H9 (cell line): Measurements from ENCODE around the gene CYP39A1. TPM values are rescaled to one million over a fixed set of nuclear protein-coding genes. Genes with fewer than 3 reads are reported as not detected.

Experiments
- DNase-seq: peaks from one replicate; pipeline ENCODE4 v3.0.0-alpha.2; 2017
- H2AFZ ChIP-seq: one replicate; pipeline ENCODE4 v1.6.1; 2013; ENCODE audit warnings: mild to moderate bottlenecking, low read length, control low read depth, moderate library complexity
- H2AK5ac ChIP-seq: 2 replicates; pipeline ENCODE4 v1.6.1; 2013; ENCODE audit warnings: low read length, control low read depth, mixed read lengths; ENCODE audit not compliant: insufficient read length
- H2BK120ac ChIP-seq: one replicate; pipeline ENCODE4 v1.6.1; 2013; ENCODE audit warnings: low read depth, mild to moderate bottlenecking, low read length, control low read depth, inconsistent platforms; ENCODE audit not compliant: poor library complexity, severe bottlenecking
- H2BK12ac ChIP-seq: 2 replicates; pipeline ENCODE4 v1.6.1; 2013; ENCODE audit warnings: low read length, control low read depth, mixed read lengths, low read depth; ENCODE audit not compliant: insufficient read length
- H2BK15ac ChIP-seq: 2 replicates; pipeline ENCODE4 v1.6.1; 2013; ENCODE audit warnings: low read depth, low read length, control low read depth
- H2BK20ac ChIP-seq: one replicate; pipeline ENCODE4 v1.6.1; 2013; ENCODE audit warnings: low read depth, mild to moderate bottlenecking, low read length, control low read depth, inconsistent platforms; ENCODE audit not compliant: poor library complexity, severe bottlenecking
- H2BK5ac ChIP-seq: 2 replicates; pipeline ENCODE4 v1.6.1; 2013; ENCODE audit warnings: low read length, control low read depth, mixed read lengths; ENCODE audit not compliant: insufficient read length
- H3K14ac ChIP-seq: 2 replicates; pipeline ENCODE4 v1.6.1; 2013; ENCODE audit warnings: low read length, control low read depth; ENCODE audit not compliant: insufficient read depth
- H3K18ac ChIP-seq: 2 replicates; pipeline ENCODE4 v1.6.1; 2013; ENCODE audit warnings: low read depth, mild to moderate bottlenecking, mixed read lengths, low read length, control low read depth; ENCODE audit not compliant: insufficient read length
- H3K23ac ChIP-seq: 2 replicates; pipeline ENCODE4 v1.6.1; 2013; ENCODE audit warnings: low read length, control low read depth, mixed read lengths, low read depth; ENCODE audit not compliant: insufficient read length
- H3K23me2 ChIP-seq: 2 replicates; pipeline ENCODE4 v1.6.1; 2013; ENCODE audit warnings: low read depth, mild to moderate bottlenecking, mixed read lengths, low read length, control low read depth; ENCODE audit not compliant: insufficient read length, poor library complexity, severe bottlenecking
- H3K27ac ChIP-seq: 2 replicates; pipeline ENCODE4 v1.5.1; 2013; ENCODE audit warnings: low read length, control low read depth, mixed read lengths, low read depth; ENCODE audit not compliant: insufficient read length
- H3K27me3 ChIP-seq: 2 replicates; pipeline ENCODE4 v1.6.1; 2013; ENCODE audit warnings: low read length, control low read depth, inconsistent platforms; ENCODE audit not compliant: insufficient read depth
- H3K4ac ChIP-seq: 2 replicates; pipeline ENCODE4 v1.6.1; 2013; ENCODE audit warnings: low read depth, mild to moderate bottlenecking, control low read depth, inconsistent platforms, low read length, moderate library complexity
- H3K4me1 ChIP-seq: 2 replicates; pipeline ENCODE4 v1.6.1; 2013; ENCODE audit warnings: low read length, control low read depth, inconsistent platforms; ENCODE audit not compliant: insufficient read depth
- H3K4me2 ChIP-seq: 2 replicates; pipeline ENCODE4 v1.6.1; 2013; ENCODE audit warnings: low read length, control low read depth, mixed read lengths; ENCODE audit not compliant: insufficient read length, insufficient read depth
- H3K56ac ChIP-seq: 2 replicates; pipeline ENCODE4 v1.6.1; 2013; ENCODE audit warnings: low read depth, mild to moderate bottlenecking, mixed read lengths, low read length, control low read depth; ENCODE audit not compliant: insufficient read length
- H3K79me1 ChIP-seq: 2 replicates; pipeline ENCODE4 v1.6.1; 2013; ENCODE audit warnings: low read depth, mild to moderate bottlenecking, moderate library complexity, low read length, control low read depth, inconsistent platforms; ENCODE audit not compliant: insufficient read depth, poor library complexity, severe bottlenecking
- H3K79me2 ChIP-seq: 2 replicates; pipeline ENCODE4 v1.6.1; 2013; ENCODE audit warnings: low read length, control low read depth, inconsistent platforms; ENCODE audit not compliant: insufficient read depth
- H3K9ac ChIP-seq: 2 replicates; pipeline ENCODE4 v1.6.1; 2013; ENCODE audit warnings: low read length, control low read depth, mixed read lengths; ENCODE audit not compliant: insufficient read length; ENCODE audit errors: extremely low read depth
- H3K9me3 ChIP-seq: one replicate; pipeline ENCODE4 v1.6.1; 2013; ENCODE audit warnings: low read depth, low read length, inconsistent platforms; ENCODE audit not compliant: control insufficient read depth
- H3T11ph ChIP-seq: one replicate; pipeline ENCODE4 v1.6.1; 2013; ENCODE audit warnings: mild to moderate bottlenecking, low read length, control low read depth, inconsistent platforms
- H4K20me1 ChIP-seq: one replicate; pipeline ENCODE4 v1.6.1; 2013; ENCODE audit not compliant: control insufficient read depth, insufficient read length, insufficient read depth
- H4K5ac ChIP-seq: 2 replicates; pipeline ENCODE4 v1.6.1; 2013; ENCODE audit warnings: low read depth, mild to moderate bottlenecking, mixed read lengths, low read length, control low read depth; ENCODE audit not compliant: insufficient read length
- H4K8ac ChIP-seq: replicated peaks from 2 replicates; pipeline ENCODE4 v1.6.1; 2013; ENCODE audit warnings: low read length, control low read depth, mixed read lengths, low read depth; ENCODE audit not compliant: insufficient read length
- H4K91ac ChIP-seq: 2 replicates; pipeline ENCODE4 v1.6.1; 2013; ENCODE audit warnings: low read depth, mild to moderate bottlenecking, moderate library complexity, mixed read lengths, low read length, control low read depth; ENCODE audit not compliant: insufficient read length
- H3K27ac Mint-ChIP-seq, 3 experiments: 2 replicates in 2 of 3; 3 replicates in 1 of 3; pipeline ENCODE4 v1.8.0; 2020 to 2021; ENCODE audit warnings: mixed read lengths in 3 of 3, mild to moderate bottlenecking in 1 of 3, moderate library complexity in 1 of 3
- H3K27me3 Mint-ChIP-seq: 2 replicates; pipeline ENCODE4 v1.8.0; 2021; ENCODE audit warnings: low read depth, mild to moderate bottlenecking, moderate library complexity, mixed read lengths
- H3K36me3 Mint-ChIP-seq, 3 experiments: 2 replicates in 2 of 3; 3 replicates in 1 of 3; pipeline ENCODE4 v1.8.0; 2020 to 2021; ENCODE audit warnings: low read depth in 3 of 3, mixed read lengths in 3 of 3; ENCODE audit not compliant: insufficient read depth in 1 of 3
- H3K4me1 Mint-ChIP-seq, 2 experiments: 2 replicates each; pipeline ENCODE4 v1.8.0; 2020; ENCODE audit warnings: mixed read lengths in 2 of 2
- H3K4me3 Mint-ChIP-seq, 2 experiments: 2 replicates in 1 of 2; 3 replicates in 1 of 2; pipeline ENCODE4 v1.8.0; 2020 to 2021; ENCODE audit warnings: mild to moderate bottlenecking in 2 of 2, mixed read lengths in 2 of 2, moderate library complexity in 1 of 2
- H3K9me3 Mint-ChIP-seq, 2 experiments: 2 replicates in 1 of 2; 3 replicates in 1 of 2; pipeline ENCODE4 v1.8.0; 2020; ENCODE audit warnings: mild to moderate bottlenecking in 2 of 2, mixed read lengths in 2 of 2, moderate library complexity in 1 of 2
- CTCF ChIP-seq: fragments of 200-600 bp; sonication (generic); conservative IDR thresholded peaks from 3 replicates; pipeline ENCODE4 v1.8.0; 2021; ENCODE audit warnings: antibody characterized with exemption, mild to moderate bottlenecking
- WGBS: extraction: QIAGEN DNeasy Blood & Tissue Kit; methylation state at CpG from one replicate; pipeline ENCODE4 v1.1.7; 2013; ENCODE audit warnings: missing lambda C conversion rate, low lambda C conversion rate, mixed read lengths; ENCODE audit not compliant: insufficient read length; ENCODE audit errors: extremely low coverage; 5-methylcytosine and 5-hydroxymethylcytosine counted together
- total RNA-seq: library from RNA; stranded (reverse); gene quantifications from 2 replicates; pipeline ENCODE4 v1.2.1, GENCODE V29; 2021

CYP39A1 gene
- total RNA-seq, 1 experiment from 2014 or later: 0.50 TPM

GRCh38 chr6:46565531-46565930 lies 87.1 kb downstream of the CYP39A1 start:
- Histone ChIP-seq H4K20me1 (no peaks in the 10 kb centered on the region), H3K4me1 (no peaks in the 10 kb centered on the region), H3K23me2 (no peaks in the 10 kb centered on the region), H2BK15ac (no peak overlapping the region), H3K14ac (no peak overlapping the region), H2AK5ac (no peak overlapping the region), H3K4me2 (no peak overlapping the region), H3K18ac (no peak overlapping the region), H2BK120ac (no peak overlapping the region), H3K56ac (no peak overlapping the region), H2BK12ac (no peak overlapping the region), H2BK20ac (no peak overlapping the region), H3K79me2 (no peaks in the 10 kb centered on the region), H2AFZ (no peak overlapping the region), H4K91ac (no peak overlapping the region), H3K9me3 (no peaks in the 10 kb centered on the region), H4K8ac (no peak overlapping the region), H3T11ph (no peak overlapping the region), H3K23ac (no peak overlapping the region), H3K4ac (no peak overlapping the region), H3K27ac (no peak overlapping the region), H3K27me3 (no peaks in the 10 kb centered on the region), H3K79me1 (no peaks in the 10 kb centered on the region), H3K9ac (no peak overlapping the region), H4K5ac (no peak overlapping the region), H2BK5ac (no peak overlapping the region)
- no peaks in the 10 kb centered on the region for H3K4me1 Mint-ChIP-seq
- no peaks in the 10 kb centered on the region for H3K36me3 Mint-ChIP-seq
- H3K27ac Mint-ChIP-seq: no peak overlapping the region
- TF ChIP-seq CTCF: no peak
- no peaks in the 10 kb centered on the region for H3K9me3 Mint-ChIP-seq
- 100% methylated on average over 1 of the region's 3 CpGs for WGBS
- no peak overlapping the region for H3K4me3 Mint-ChIP-seq
- H3K27me3 Mint-ChIP-seq: no peaks in the 10 kb centered on the region
- no peak for DNase-seq
